ENCODE measurements around the gene LGR6.

The LGR6 gene

DNA sequence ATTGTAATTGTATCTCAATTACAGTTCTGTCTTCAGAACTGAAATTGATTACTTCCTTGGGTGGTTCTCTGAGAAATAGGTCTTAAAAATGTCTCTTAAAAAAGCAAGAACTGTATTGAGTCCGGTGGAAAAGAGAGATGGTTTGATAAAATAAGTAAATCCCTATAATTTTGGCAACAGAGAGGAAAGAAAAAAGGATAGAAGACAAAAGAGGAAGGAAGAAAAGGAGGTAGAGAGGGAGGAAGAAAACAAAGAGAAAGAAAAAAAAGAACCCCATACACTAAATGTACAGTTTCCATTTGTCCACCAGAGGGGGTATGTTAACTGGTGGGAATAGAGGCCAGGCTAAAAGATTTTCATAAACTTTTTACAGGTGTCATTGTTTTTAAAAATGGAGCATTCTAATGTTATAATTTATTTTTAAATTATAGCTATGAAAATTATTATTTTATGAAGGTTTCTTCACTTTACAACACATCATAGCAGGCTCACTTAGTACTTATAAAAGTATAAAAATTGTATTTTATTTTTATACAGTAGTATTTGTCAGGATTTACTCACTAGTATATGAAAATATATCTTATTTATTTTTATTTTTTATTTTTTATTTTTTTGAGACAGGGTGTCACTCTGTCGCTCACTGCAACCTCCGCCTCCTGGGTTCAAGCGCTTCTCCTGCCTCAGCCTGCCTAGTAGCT lies 150.2 kb downstream of the LGR6 start:
- TF ChIP-seq FOXP2 (optimal IDR thresholded peaks at IDR 0.05; ENCODE audit: borderline replicate concordance, extremely low read depth, extremely low read length, insufficient read depth) (no peak), SIN3A (IDR thresholded peaks at IDR 0.05; ENCODE audit: borderline replicate concordance, insufficient read depth, low read length) (no peak), REST (IDR thresholded peaks at IDR 0.05; ENCODE audit: insufficient read depth in 1 of 2, low read depth in 2 of 2, low read length in 2 of 2) (no peak), POLR2AphosphoS5 (IDR thresholded peaks at IDR 0.05; ENCODE audit: low read depth, low read length) (no peak), TAF1 (IDR thresholded peaks at IDR 0.05; ENCODE audit: borderline replicate concordance, insufficient read depth, low read length) (no peak)

GRCh38 chr1:202348005-202348508 lies 154.5 kb downstream of the LGR6 start:
- no peak for TF ChIP-seq POLR2AphosphoS5 (IDR thresholded peaks at IDR 0.05; ENCODE audit: low read depth, low read length)
- TF ChIP-seq SIN3A (IDR thresholded peaks at IDR 0.05; ENCODE audit: borderline replicate concordance, insufficient read depth, low read length): no peak
- TF ChIP-seq TAF1 (IDR thresholded peaks at IDR 0.05; ENCODE audit: borderline replicate concordance, insufficient read depth, low read length): no peak
- no peak for TF ChIP-seq REST (IDR thresholded peaks at IDR 0.05; ENCODE audit: insufficient read depth in 1 of 2, low read depth in 2 of 2, low read length in 2 of 2)
- TF ChIP-seq FOXP2 (optimal IDR thresholded peaks at IDR 0.05; ENCODE audit: borderline replicate concordance, extremely low read depth, extremely low read length, insufficient read depth): no peak

DNA sequence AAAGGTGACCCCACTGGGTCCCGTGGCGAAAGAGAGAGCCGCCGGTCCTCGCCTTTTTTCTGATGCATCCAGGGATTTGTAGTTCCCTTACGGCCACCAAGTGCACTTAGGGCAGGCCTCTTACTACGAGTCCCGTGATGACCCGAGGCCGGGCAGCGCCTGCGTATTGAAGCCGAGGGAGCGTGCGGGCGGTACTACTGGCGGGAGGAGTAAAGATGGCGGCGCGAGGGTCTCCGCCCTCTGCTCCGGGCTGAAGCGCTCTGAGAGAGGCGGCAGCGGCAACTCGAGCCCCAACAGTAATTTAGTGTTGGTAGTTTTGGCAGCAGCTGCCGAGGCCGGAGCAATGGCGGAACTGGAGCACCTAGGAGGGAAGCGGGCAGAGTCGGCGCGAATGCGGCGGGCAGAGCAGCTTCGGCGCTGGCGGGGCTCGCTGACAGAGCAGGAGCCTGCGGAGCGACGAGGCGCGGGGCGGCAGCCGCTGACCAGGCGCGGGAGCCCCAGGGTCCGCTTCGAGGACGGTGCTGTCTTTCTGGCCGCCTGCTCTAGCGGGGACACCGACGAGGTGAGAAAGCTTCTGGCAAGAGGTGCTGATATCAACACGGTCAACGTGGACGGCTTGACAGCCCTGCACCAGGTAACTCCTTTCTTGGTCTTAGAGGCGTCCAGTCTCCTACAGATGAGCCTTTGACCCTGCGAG lies 155.1 kb downstream of the LGR6 start, which contains the start of gene PPP1R12B:
TSS of gene PPP1R12B (plus strand) at position 191 of the 697 bp plus-strand sequence. CDS start at position 344, 153 bp downstream.
- TF ChIP-seq FOXP2 (optimal IDR thresholded peaks at IDR 0.05; ENCODE audit: borderline replicate concordance, extremely low read depth, extremely low read length, insufficient read depth) (peak; percentile 39), SIN3A (IDR thresholded peaks at IDR 0.05; ENCODE audit: borderline replicate concordance, insufficient read depth, low read length) (0 out of 2 replicates have a peak, but pooled peaks have one; percentile 12), POLR2AphosphoS5 (IDR thresholded peaks at IDR 0.05; ENCODE audit: low read depth, low read length) (peak; percentile 51), TAF1 (IDR thresholded peaks at IDR 0.05; ENCODE audit: borderline replicate concordance, insufficient read depth, low read length) (peak; percentile 87), REST (IDR thresholded peaks at IDR 0.05; ENCODE audit: insufficient read depth in 1 of 2, low read depth in 2 of 2, low read length in 2 of 2) (no peak)

DNA sequence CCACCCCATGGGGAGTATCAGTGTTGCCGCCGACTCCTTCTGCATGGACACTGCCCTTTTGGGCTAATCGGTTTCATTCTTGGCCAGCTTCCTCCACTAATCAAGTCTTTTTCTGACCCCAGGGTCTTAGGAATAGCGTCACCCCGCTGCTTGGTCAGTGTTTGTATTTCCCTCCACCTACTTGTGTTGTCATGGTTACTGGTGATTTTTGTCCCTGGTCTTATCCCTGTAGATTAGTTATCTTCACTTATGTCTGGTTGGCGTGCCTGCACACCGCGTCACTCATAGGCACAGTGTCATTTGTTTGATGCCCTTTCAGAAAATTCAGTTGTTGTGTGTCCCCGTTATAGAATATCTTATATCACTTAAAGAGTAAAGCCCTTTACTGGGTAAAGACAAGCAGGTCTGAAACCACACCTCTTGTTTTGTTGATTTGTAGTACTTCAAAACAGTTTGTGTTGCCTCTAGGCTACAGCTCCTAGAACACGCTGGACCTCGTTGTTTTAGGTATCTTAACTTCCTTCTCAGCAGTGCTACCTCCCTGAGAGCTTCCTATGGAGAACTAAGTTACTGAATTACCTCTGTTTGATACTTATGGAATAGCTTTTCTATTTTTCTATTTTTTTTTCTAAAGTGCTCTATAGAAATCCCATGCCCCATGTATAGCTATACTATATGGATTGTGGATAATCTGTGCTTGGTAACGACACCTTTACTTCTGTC lies 155.8 kb downstream of the LGR6 start:
- TF ChIP-seq FOXP2 (optimal IDR thresholded peaks at IDR 0.05; ENCODE audit: borderline replicate concordance, extremely low read depth, extremely low read length, insufficient read depth) (no peak), SIN3A (IDR thresholded peaks at IDR 0.05; ENCODE audit: borderline replicate concordance, insufficient read depth, low read length) (no peak), TAF1 (IDR thresholded peaks at IDR 0.05; ENCODE audit: borderline replicate concordance, insufficient read depth, low read length) (no peak), POLR2AphosphoS5 (IDR thresholded peaks at IDR 0.05; ENCODE audit: low read depth, low read length) (no peak), REST (IDR thresholded peaks at IDR 0.05; ENCODE audit: insufficient read depth in 1 of 2, low read depth in 2 of 2, low read length in 2 of 2) (no peak)

All from PFSK-1 (cell line).